ENCODE data around the gene EHBP1.

GRCh38 chr2:62733546-62733945 lies 28.0 kb downstream of the EHBP1 start:
- TF ChIP-seq POLR2AphosphoS5 (IDR thresholded peaks at IDR 0.05; ENCODE audit: low read depth, low read length) (no peak), SIN3A (IDR thresholded peaks at IDR 0.05; ENCODE audit: borderline replicate concordance, insufficient read depth, low read length) (no peak), TAF1 (IDR thresholded peaks at IDR 0.05; ENCODE audit: borderline replicate concordance, insufficient read depth, low read length) (no peak)
- TF ChIP-seq, protein P1, sequence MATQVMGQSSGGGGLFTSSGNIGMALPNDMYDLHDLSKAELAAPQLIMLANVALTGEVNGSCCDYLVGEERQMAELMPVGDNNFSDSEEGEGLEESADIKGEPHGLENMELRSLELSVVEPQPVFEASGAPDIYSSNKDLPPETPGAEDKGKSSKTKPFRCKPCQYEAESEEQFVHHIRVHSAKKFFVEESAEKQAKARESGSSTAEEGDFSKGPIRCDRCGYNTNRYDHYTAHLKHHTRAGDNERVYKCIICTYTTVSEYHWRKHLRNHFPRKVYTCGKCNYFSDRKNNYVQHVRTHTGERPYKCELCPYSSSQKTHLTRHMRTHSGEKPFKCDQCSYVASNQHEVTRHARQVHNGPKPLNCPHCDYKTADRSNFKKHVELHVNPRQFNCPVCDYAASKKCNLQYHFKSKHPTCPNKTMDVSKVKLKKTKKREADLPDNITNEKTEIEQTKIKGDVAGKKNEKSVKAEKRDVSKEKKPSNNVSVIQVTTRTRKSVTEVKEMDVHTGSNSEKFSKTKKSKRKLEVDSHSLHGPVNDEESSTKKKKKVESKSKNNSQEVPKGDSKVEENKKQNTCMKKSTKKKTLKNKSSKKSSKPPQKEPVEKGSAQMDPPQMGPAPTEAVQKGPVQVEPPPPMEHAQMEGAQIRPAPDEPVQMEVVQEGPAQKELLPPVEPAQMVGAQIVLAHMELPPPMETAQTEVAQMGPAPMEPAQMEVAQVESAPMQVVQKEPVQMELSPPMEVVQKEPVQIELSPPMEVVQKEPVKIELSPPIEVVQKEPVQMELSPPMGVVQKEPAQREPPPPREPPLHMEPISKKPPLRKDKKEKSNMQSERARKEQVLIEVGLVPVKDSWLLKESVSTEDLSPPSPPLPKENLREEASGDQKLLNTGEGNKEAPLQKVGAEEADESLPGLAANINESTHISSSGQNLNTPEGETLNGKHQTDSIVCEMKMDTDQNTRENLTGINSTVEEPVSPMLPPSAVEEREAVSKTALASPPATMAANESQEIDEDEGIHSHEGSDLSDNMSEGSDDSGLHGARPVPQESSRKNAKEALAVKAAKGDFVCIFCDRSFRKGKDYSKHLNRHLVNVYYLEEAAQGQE (IDR thresholded peaks at IDR 0.05; ENCODE audit: insufficient read depth in 1 of 2, low read depth in 2 of 2, low read length in 2 of 2), result no peak
